WTC11 (cell line): ENCODE data around the gene ZBTB12.

Experiments
- CREM ChIP-seq: sonication (generic); formaldehyde crosslinking; IDR thresholded peaks from 2 replicates; pipeline ENCODE4 v1.8.1; 2022; ENCODE audit warnings: mild to moderate bottlenecking, missing genetic modification reagents, moderate library complexity
- TF ChIP-seq, protein P1 (sequence below): sonication (generic); formaldehyde crosslinking; IDR thresholded peaks from 2 replicates; pipeline ENCODE4 v1.8.1; 2023; ENCODE audit warnings: mild to moderate bottlenecking, missing genetic modification reagents, moderate library complexity
- TF ChIP-seq, protein P2 (sequence below): fragments of 250-450 bp; sonication (Bioruptor Pico); conservative IDR thresholded peaks from 2 replicates; pipeline ENCODE4 v1.9.0; 2021; ENCODE audit warnings: mild to moderate bottlenecking
- TF ChIP-seq, protein P3 (sequence below): fragments of 200-600 bp; IDR thresholded peaks from 2 replicates; pipeline ENCODE4 v1.8.0; 2022; ENCODE audit warnings: antibody characterized with exemption
- TF ChIP-seq, protein P4 (sequence below): sonication (generic); formaldehyde crosslinking; IDR thresholded peaks from 2 replicates; pipeline ENCODE4 v1.8.0; 2022; ENCODE audit warnings: mild to moderate bottlenecking, missing genetic modification reagents
- TF ChIP-seq, protein P5 (sequence below): sonication (generic); formaldehyde crosslinking; IDR thresholded peaks from 2 replicates; pipeline ENCODE4 v1.8.1; 2023; ENCODE audit warnings: mild to moderate bottlenecking, missing genetic modification reagents, borderline replicate concordance

DNA sequence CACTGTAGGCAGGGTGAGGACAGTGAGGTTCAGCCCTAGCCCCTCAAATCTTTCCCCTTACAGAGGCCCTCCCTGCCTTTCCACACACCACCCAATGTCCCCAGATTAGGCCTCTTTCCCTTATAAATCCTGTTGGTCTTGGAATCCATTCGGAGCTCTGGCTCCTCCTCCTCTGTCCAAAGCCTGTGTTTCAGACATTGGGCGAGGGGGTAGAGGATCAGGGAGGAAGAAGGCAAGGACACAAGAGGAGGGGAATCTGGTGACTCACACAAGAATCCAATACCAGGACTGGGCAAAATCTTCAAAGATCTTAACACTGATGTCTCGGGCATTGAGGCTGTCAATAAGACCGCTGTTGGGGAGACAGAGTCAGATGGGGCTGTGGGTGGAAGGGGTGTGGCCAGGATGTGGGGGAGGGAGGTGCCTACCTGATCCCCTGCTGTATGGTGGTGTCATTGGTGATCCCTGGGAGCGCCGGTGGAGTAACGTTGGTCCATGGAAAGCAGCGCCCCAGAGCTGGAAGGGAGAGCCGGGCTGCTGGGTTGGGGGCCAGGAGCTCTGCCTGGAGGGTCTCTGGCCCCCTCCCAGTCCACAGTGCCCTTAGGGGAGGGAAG, 30.7 kb downstream of the ZBTB12 start:
- TF ChIP-seq, protein P1, sequence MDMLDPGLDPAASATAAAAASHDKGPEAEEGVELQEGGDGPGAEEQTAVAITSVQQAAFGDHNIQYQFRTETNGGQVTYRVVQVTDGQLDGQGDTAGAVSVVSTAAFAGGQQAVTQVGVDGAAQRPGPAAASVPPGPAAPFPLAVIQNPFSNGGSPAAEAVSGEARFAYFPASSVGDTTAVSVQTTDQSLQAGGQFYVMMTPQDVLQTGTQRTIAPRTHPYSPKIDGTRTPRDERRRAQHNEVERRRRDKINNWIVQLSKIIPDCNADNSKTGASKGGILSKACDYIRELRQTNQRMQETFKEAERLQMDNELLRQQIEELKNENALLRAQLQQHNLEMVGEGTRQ: no peak
- no peak for TF ChIP-seq CREM (CRISPR knock-in tag)
- TF ChIP-seq, protein P2, sequence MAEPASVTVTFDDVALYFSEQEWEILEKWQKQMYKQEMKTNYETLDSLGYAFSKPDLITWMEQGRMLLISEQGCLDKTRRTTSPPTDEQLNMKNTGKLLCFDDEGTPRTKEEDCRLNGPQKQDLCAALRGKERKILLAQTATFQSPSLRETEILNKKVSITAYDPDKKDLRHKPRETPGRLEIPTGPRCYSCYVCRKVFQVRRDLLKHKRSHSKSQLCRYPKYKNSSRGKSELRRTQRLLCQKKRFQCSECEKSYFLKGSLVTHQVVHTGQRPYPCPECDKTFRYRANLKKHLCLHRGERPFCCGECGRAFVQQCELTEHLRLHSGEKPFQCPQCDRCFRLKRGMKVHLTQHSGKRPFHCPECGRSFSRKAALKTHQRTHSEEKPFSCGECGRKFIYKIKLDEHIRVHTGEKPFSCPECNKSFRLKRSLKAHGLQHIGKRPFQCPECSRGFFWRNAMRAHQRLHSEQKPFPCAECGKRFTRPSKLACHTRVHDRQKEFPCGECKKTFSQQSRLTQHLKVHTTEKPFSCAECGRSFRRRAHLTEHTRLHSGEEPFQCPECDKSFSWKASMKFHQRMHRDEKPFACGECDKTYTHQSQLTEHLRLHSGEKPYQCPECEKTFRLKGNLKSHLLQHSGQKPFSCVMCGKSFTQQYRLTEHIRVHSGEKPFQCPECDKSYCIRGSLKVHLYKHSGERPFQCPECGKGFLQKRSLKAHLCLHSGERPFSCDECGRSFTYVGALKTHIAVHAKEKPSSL: no peak
- TF ChIP-seq, protein P3, sequence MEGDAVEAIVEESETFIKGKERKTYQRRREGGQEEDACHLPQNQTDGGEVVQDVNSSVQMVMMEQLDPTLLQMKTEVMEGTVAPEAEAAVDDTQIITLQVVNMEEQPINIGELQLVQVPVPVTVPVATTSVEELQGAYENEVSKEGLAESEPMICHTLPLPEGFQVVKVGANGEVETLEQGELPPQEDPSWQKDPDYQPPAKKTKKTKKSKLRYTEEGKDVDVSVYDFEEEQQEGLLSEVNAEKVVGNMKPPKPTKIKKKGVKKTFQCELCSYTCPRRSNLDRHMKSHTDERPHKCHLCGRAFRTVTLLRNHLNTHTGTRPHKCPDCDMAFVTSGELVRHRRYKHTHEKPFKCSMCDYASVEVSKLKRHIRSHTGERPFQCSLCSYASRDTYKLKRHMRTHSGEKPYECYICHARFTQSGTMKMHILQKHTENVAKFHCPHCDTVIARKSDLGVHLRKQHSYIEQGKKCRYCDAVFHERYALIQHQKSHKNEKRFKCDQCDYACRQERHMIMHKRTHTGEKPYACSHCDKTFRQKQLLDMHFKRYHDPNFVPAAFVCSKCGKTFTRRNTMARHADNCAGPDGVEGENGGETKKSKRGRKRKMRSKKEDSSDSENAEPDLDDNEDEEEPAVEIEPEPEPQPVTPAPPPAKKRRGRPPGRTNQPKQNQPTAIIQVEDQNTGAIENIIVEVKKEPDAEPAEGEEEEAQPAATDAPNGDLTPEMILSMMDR: no peak
- TF ChIP-seq, protein P4, sequence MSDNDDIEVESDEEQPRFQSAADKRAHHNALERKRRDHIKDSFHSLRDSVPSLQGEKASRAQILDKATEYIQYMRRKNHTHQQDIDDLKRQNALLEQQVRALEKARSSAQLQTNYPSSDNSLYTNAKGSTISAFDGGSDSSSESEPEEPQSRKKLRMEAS (CRISPR knock-in tag): no peak
- TF ChIP-seq, protein P5, sequence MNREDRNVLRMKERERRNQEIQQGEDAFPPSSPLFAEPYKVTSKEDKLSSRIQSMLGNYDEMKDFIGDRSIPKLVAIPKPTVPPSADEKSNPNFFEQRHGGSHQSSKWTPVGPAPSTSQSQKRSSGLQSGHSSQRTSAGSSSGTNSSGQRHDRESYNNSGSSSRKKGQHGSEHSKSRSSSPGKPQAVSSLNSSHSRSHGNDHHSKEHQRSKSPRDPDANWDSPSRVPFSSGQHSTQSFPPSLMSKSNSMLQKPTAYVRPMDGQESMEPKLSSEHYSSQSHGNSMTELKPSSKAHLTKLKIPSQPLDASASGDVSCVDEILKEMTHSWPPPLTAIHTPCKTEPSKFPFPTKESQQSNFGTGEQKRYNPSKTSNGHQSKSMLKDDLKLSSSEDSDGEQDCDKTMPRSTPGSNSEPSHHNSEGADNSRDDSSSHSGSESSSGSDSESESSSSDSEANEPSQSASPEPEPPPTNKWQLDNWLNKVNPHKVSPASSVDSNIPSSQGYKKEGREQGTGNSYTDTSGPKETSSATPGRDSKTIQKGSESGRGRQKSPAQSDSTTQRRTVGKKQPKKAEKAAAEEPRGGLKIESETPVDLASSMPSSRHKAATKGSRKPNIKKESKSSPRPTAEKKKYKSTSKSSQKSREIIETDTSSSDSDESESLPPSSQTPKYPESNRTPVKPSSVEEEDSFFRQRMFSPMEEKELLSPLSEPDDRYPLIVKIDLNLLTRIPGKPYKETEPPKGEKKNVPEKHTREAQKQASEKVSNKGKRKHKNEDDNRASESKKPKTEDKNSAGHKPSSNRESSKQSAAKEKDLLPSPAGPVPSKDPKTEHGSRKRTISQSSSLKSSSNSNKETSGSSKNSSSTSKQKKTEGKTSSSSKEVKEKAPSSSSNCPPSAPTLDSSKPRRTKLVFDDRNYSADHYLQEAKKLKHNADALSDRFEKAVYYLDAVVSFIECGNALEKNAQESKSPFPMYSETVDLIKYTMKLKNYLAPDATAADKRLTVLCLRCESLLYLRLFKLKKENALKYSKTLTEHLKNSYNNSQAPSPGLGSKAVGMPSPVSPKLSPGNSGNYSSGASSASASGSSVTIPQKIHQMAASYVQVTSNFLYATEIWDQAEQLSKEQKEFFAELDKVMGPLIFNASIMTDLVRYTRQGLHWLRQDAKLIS (CRISPR knock-in tag): no peak
